Breast epithelium (tissue), 4 donors: Measurements from ENCODE around the gene PDZD2. TPM values are rescaled to one million over a fixed set of nuclear protein-coding genes. Genes with fewer than 3 reads are reported as not detected.
A peak's percentile ranks its signal among the peaks of the same experiment; 100 is the strongest.

Source experiments
- DNase-seq, 2 donors: peaks; one replicate each; pipeline ENCODE4 v3.0.0-alpha.2; 2019; ENCODE audit warnings: low spot score in 2 of 2
- H3K27ac ChIP-seq, 2 donors: fragments of 200-600 bp; sonication (generic) in 1 of 2; one replicate each; pipeline ENCODE4 v1.5.1; 2016 to 2019; ENCODE audit warnings: mild to moderate bottlenecking in 1 of 2
- H3K27me3 ChIP-seq, 2 donors: fragments of 200-600 bp; sonication (generic) in 1 of 2; one replicate each; pipeline versions ENCODE4 v1.5.1 to v1.6.0; 2017 to 2019; ENCODE audit warnings: control low read depth in 1 of 2, mild to moderate bottlenecking in 1 of 2
- H3K36me3 ChIP-seq: fragments of 200-600 bp; one replicate; pipeline ENCODE4 v1.5.1; 2019
- H3K4me1 ChIP-seq, 2 donors: fragments of 200-600 bp; sonication (generic); one replicate each; pipeline ENCODE4 v1.5.1; 2016 to 2019; ENCODE audit warnings: control low read depth in 1 of 2
- H3K4me3 ChIP-seq, 3 donors: fragments of 200-600 bp; sonication (generic); 1 replicate in 2 of 3; 2 replicates in 1 of 3; pipeline ENCODE4 v1.5.1; 2016 to 2019; ENCODE audit warnings: mild to moderate bottlenecking in 3 of 3, moderate library complexity in 2 of 3
- H3K9me3 ChIP-seq, 2 donors: fragments of 200-600 bp; sonication (generic) in 1 of 2; one replicate each; pipeline ENCODE4 v1.5.1; 2016 to 2019; ENCODE audit warnings: control low read depth in 1 of 2
- CTCF ChIP-seq, 3 donors: fragments of 450-650 bp; IDR thresholded peaks; one replicate each; pipeline ENCODE4 v1.5.1; 2016 to 2017; ENCODE audit warnings: antibody characterized with exemption in 3 of 3, mild to moderate bottlenecking in 3 of 3, moderate library complexity in 3 of 3
- POLR2A ChIP-seq: fragments of 450-650 bp; IDR thresholded peaks from one replicate; pipeline ENCODE4 v1.6.1; 2016; ENCODE audit warnings: antibody characterized with exemption, mild to moderate bottlenecking, moderate library complexity
- POLR2AphosphoS5 ChIP-seq, 3 donors: sonication (generic); formaldehyde crosslinking; IDR thresholded peaks; one replicate each; pipeline ENCODE4 v1.6.1; 2017; ENCODE audit warnings: antibody characterized with exemption in 3 of 3
- intact Hi-C: fragments of 100-400 bp; cut with DNase I; formaldehyde crosslinking; loops from one replicate; pipeline ENCODE4 v1.15.1; 2023; ENCODE audit warnings: low total_unique reads
- total RNA-seq, 3 donors: library from RNA; depleted of rRNA; stranded (reverse); fragments of >200 nt; gene quantifications; one replicate each; pipeline ENCODE4 v1.1.0, GENCODE V29; 2016

The PDZD2 gene
- total RNA-seq, 3 donors from 2014 or later: 16.8 to 23.3 (median 17.7) TPM

DNA sequence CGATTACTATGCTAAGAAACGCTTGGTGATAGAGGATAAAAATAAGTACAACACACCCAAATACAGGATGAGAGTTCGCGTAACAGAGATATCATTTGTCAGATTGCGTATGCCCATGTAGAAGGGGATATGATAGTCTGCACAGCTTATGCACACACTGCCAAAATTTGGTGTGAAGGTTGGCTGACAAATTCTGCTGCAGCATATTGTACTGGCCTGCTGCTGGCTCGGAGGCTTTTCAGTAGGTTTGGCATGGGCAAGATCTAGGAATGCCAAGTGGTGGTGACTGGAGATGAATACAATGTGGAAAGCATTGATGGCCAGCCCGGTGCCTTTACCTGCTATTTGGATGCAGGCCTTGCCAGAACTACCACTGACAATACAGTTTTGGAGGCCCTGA, 208.4 kb downstream of the PDZD2 start:
- Histone ChIP-seq H3K27me3 (no peaks in the 10 kb centered on the region), H3K4me3 (no peak overlapping the region), H3K9me3 (no peaks in the 10 kb centered on the region), H3K36me3 (no peaks in the 10 kb centered on the region), H3K27ac (no peak overlapping the region), H3K4me1 (no peaks in the 10 kb centered on the region)
- no peak for TF ChIP-seq POLR2A
- DNase-seq: peak in 1 of 2 donors; percentile 17
- intact Hi-C loops: no loop called here

DNA sequence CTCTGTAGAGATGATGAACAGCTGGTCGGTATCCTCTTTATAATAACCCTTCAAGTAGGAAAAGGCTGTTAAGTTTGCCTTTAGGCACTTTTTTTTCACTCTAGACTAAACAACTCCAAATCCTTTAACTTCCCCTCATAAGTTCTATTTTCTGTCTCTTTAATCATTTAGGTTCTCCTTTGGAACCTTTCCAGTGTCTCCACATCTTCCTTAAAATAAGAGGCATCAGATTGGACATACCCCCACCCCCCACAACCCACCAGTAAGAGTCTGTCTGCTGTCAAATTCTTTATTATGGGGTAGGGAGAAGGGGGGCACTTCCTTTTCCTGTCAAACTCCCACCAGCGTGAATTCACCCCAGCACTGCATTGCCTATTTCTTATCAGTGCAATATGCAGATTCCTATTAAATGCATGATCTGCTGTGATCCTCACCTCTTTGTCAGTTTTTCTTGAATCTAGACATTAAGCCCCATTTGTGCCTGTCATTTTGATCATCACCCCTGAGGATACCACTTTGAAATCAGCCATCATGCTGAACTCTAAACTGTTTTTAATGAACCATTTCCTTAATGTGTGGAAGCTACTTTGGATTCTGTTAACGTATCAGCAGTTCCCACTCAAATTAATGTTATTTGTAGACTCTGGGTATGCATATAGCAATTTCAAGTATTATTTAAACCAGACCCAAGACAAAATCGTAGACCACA, 212.2 kb downstream of the PDZD2 start:
- Histone ChIP-seq H3K9me3 (no peaks in the 10 kb centered on the region), H3K36me3 (no peaks in the 10 kb centered on the region), H3K27ac (no peak overlapping the region), H3K27me3 (no peaks in the 10 kb centered on the region), H3K4me1 (no peaks in the 10 kb centered on the region), H3K4me3 (no peak overlapping the region)
- DNase-seq: no peak
- intact Hi-C loops: no loop called here
- TF ChIP-seq POLR2AphosphoS5 (IDR thresholded peaks at IDR 0.05) (no peak), POLR2A (no peak), CTCF (IDR thresholded peaks at IDR 0.05) (no peak)

DNA sequence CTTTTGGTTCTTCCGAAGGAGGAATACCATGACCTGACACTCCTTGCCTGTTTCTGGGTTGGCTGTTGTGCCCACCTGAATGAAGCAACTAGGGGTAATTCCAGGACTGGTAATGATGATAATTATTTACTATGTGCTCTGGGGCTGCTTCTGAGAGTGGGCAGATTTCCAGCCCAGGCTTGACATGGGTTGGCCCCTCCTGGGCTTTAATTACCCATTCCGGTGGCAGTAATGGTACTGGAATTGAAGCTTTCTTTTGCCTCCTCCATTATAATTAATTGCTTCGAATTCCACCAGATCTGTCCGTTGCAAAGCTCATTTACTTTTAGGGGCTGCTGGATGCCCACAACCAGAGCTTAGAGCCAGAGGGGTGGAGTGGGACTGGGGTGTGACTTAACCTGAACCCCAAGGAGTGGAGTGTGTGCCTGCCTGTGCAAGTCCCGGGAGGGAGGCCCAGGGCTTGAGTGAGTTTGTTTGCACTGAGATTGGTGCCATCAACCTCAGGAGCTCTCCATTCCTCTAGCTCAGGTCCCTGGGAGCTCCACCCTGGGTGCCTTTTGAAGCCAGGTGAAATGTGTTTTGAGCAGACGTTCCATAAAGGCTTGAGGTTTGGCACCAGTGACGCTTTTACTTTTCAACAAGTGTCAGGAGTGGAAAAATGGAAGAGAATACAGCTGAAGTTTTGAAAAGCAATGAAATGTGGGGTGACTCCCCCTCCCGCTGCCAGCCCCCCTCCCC, 214.6 kb downstream of the PDZD2 start:
- DNase-seq: peak in 1 of 2 donors; percentile 23
- intact Hi-C loops: no loop called here
- peak overlapping the region; percentile 61 to 78 for H3K27ac ChIP-seq
- H3K9me3 ChIP-seq: peaks cover 1 to 4% of the 10 kb centered on the region in 2 donors
- no peaks in the 10 kb centered on the region for H3K4me1 ChIP-seq
- no peaks in the 10 kb centered on the region for H3K27me3 ChIP-seq
- no peak for TF ChIP-seq CTCF (IDR thresholded peaks at IDR 0.05)
- no peaks in the 10 kb centered on the region for H3K36me3 ChIP-seq
- peak overlapping the region in 2 of 3 donors; percentile 72 to 86 for H3K4me3 ChIP-seq

GRCh38 chr5:31854181-31855133, 215.5 kb downstream of the PDZD2 start:
- no peaks in the 10 kb centered on the region for H3K36me3 ChIP-seq
- no peaks in the 10 kb centered on the region for H3K27me3 ChIP-seq
- H3K4me3 ChIP-seq: peak overlapping the region; percentile 45 to 86 (median 72)
- peak in 1 of 2 donors; percentile 18 for DNase-seq
- H3K4me1 ChIP-seq: no peaks in the 10 kb centered on the region
- H3K27ac ChIP-seq: peak overlapping the region; percentile 61 to 78
- intact Hi-C loops: no loop called here
- TF ChIP-seq POLR2A: no peak
- H3K9me3 ChIP-seq: peaks cover 10 to 13% of the 10 kb centered on the region in 2 donors

GRCh38 chr5:31855134-31856040, 216.5 kb downstream of the PDZD2 start:
- TF ChIP-seq POLR2AphosphoS5 (IDR thresholded peaks at IDR 0.05) (no peak), POLR2A (no peak), CTCF (IDR thresholded peaks at IDR 0.05) (no peak)
- H3K4me3 ChIP-seq: peak overlapping the region; percentile 45 to 86 (median 72)
- H3K36me3 ChIP-seq: no peaks in the 10 kb centered on the region
- intact Hi-C loops: no loop called here
- no peaks in the 10 kb centered on the region for H3K27me3 ChIP-seq
- peaks cover 20 to 21% of the 10 kb centered on the region in 2 donors for H3K9me3 ChIP-seq
- H3K4me1 ChIP-seq: no peaks in the 10 kb centered on the region
- H3K27ac ChIP-seq: peak overlapping the region; percentile 61 to 78
- peak; percentile 24 to 55 for DNase-seq
